HG03175 (cell line): ENCODE results near the gene UBE2H.

Experiments
- ATAC-seq: cut with Tn5 transposase; IDR thresholded peaks from one replicate; pipeline ENCODE4 v1.9.1; 2021; ENCODE audit warnings: mild to moderate bottlenecking, moderate library complexity; ENCODE audit not compliant: unreplicated experiment

Gene UBE2H

GRCh38 chr7:129789652-129790051, 163.1 kb downstream of the UBE2H start:
- no peak for ATAC-seq

- no peak for ATAC-seq
Observed at GRCh38 chr7:129789000-129789399, 163.8 kb downstream of the UBE2H start.

- no peak for ATAC-seq
Observed at GRCh38 chr7:129786825-129787563, 165.8 kb downstream of the UBE2H start.

GRCh38 chr7:129785685-129786514, 166.9 kb downstream of the UBE2H start:
- ATAC-seq = no peak

- no peak for ATAC-seq
Observed at GRCh38 chr7:129784783-129785684, 167.7 kb downstream of the UBE2H start.

- ATAC-seq = no peak
Observed at GRCh38 chr7:129784437-129784782, 168.3 kb downstream of the UBE2H start.

- no peak for ATAC-seq
Observed at GRCh38 chr7:129783584-129783919, 169.2 kb downstream of the UBE2H start.

GRCh38 chr7:129782818-129783583, 169.8 kb downstream of the UBE2H start:
- ATAC-seq = no peak

GRCh38 chr7:129781928-129782817, 170.6 kb downstream of the UBE2H start:
- ATAC-seq = no peak

GRCh38 chr7:129780974-129781927, 171.5 kb downstream of the UBE2H start:
- ATAC-seq = no peak
